Thymus (tissue), 11 donors: ENCODE measurements around the gene COL6A3. TPM values are rescaled to one million over a fixed set of nuclear protein-coding genes. Genes with fewer than 3 reads are reported as not detected.
"Not testable (repeated sequence)": the region's sequence is repeated elsewhere in the genome, so short reads cannot be mapped to it uniquely, and the experiment has no call there.

Source experiments
- DNase-seq, 9 donors: peaks; one replicate each; pipeline ENCODE4 v3.0.0-alpha.2; 2013; ENCODE audit warnings: low spot score in 9 of 9, low read depth in 6 of 9, missing footprints in 1 of 9
- H3K27ac ChIP-seq, 2 donors: one replicate each; pipeline ENCODE4 v1.5.1; 2013; ENCODE audit warnings: control low read depth in 1 of 2, low read depth in 1 of 2, low read length in 1 of 2, mild to moderate bottlenecking in 1 of 2, moderate library complexity in 1 of 2
- H3K27me3 ChIP-seq, 2 donors: one replicate each; pipeline ENCODE4 v1.5.1; 2013; ENCODE audit warnings: low read length in 1 of 2; ENCODE audit not compliant: control insufficient read depth in 2 of 2, insufficient read depth in 1 of 2
- H3K36me3 ChIP-seq, 2 donors: one replicate each; pipeline ENCODE4 v1.5.1; 2013; ENCODE audit warnings: low read length in 1 of 2, mild to moderate bottlenecking in 1 of 2, moderate library complexity in 1 of 2; ENCODE audit not compliant: control insufficient read depth in 2 of 2, insufficient read depth in 2 of 2
- H3K4me1 ChIP-seq, 2 donors: one replicate each; pipeline ENCODE4 v1.5.1; 2013; ENCODE audit warnings: low read length in 2 of 2; ENCODE audit not compliant: control insufficient read depth in 2 of 2, insufficient read depth in 2 of 2
- H3K4me3 ChIP-seq, 2 donors: one replicate each; pipeline ENCODE4 v1.5.1; 2013; ENCODE audit warnings: low read length in 2 of 2, control low read depth in 1 of 2, mild to moderate bottlenecking in 1 of 2
- H3K9me3 ChIP-seq, 2 donors: one replicate each; pipeline ENCODE4 v1.5.1; 2013; ENCODE audit warnings: low read length in 1 of 2, mild to moderate bottlenecking in 1 of 2; ENCODE audit not compliant: control insufficient read depth in 2 of 2, insufficient read depth in 1 of 2
- WGBS: extraction: QIAGEN DNeasy Blood & Tissue Kit; methylation state at CpG from one replicate; pipeline ENCODE4 v1.1.7; 2013; 5-methylcytosine and 5-hydroxymethylcytosine counted together
- polyA plus RNA-seq: library from polyadenylated mRNA; stranded (reverse); fragments of 200-250 nt; gene quantifications from one replicate; pipeline ENCODE4 v1.2.3, GENCODE V29; 2013
- total RNA-seq: library from RNA; stranded (reverse); fragments of 120-200 nt; gene quantifications from one replicate; pipeline ENCODE4 v1.2.4, GENCODE V29; 2013
- donor health status: healthy.

Gene COL6A3
- total and polyA plus RNA-seq, 2 donors, result 28.8 to 36.2 TPM

DNA sequence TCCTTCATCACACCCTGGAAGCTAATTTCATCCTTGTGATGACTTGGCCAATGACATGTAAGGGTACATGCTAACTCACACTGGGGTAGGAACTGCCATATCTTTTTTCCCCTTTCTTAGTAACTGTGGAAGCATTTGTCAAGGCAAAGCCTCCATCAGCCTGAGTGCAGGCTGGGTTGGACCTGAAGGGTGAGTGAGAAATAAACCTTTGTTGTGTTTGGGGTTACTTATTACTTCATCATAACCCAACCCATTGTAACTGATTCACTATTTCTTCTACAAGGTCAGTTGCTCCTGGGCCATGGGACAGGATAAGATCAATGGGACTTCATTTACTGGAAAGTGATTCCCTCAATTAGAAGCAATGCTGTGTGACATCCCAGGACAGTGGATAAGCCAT is 108.4 kb downstream of the COL6A3 start:
- no peak overlapping the region for H3K4me3 ChIP-seq
- peaks cover 0 to 10% of the 10 kb centered on the region in 2 donors for H3K9me3 ChIP-seq
- H3K27ac ChIP-seq, result no peak overlapping the region
- DNase-seq, result no peak
- H3K27me3 ChIP-seq, result no peaks in the 10 kb centered on the region
- no peaks in the 10 kb centered on the region for H3K36me3 ChIP-seq
- peaks cover 0 to 3% of the 10 kb centered on the region in 2 donors for H3K4me1 ChIP-seq

DNA sequence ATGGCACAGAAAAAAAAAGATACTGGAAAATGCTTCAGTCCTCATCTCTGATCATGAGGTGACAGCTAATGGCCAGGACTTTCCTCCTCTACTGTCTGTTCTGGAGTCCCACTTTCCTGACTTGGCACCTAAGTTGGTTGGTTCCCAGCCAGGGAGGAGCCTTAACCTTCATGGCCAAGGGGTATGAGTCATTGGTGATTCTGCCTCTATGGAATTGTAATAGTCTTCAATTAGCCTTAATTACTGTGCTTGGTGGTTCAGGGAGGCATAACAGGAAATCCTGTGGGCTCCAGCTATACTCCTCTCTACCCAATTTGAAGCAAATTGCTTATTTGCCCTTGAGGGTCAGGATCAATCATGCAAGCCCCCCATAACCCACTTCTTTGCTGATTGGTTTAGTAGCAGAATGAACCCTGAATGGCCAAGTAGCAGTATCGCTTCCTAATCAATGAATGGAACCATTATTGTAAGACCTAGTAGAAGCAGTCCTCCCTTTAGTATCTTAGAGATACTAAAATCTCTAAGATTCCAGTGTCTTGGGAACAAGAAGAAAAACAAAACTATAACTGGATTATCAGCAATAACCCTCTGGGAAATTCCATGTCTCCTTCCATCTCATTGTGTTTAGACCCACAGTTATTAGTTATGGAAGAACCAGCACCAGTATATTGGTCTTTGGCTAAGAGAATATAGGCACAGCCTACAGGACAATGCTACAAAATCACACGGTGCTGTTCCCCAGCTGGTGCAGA is 109.0 kb downstream of the COL6A3 start:
- Histone ChIP-seq H3K4me1 (peaks cover 0 to 3% of the 10 kb centered on the region in 2 donors), H3K27ac (no peak overlapping the region), H3K36me3 (no peaks in the 10 kb centered on the region), H3K4me3 (no peak overlapping the region), H3K9me3 (peaks cover 0 to 10% of the 10 kb centered on the region in 2 donors), H3K27me3 (no peaks in the 10 kb centered on the region)
- 95% methylated on average over 2 of the region's 2 CpGs for WGBS
- DNase-seq, result no peak

DNA sequence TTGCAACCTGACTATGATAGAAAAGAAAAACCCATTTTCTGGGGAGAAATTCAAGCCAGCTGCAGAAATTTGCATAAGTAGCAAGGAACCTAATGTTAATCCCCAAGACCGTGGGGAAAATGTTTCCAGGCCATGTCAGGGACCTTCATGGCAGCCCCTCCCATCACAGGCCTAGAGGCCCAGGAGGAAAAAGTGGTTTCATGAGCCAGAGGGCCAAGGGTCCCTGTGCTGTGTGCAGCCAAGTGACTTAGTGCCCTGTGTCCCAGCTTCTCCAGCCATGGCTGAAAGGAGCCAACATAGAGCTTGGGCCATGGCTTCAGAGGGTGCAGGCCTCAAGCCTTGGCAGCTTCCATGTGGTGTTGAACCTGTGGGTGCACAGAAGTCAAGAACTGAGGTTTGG is 110.7 kb downstream of the COL6A3 start:
- not testable (repeated sequence) for H3K36me3 ChIP-seq, H3K27ac ChIP-seq, H3K4me3 ChIP-seq, DNase-seq, H3K4me1 ChIP-seq, H3K27me3 ChIP-seq
- H3K9me3 ChIP-seq, result peaks cover 0 to 10% of the 10 kb centered on the region in 2 donors
- WGBS, result 85% methylated on average over 1 of the region's 1 CpG

DNA sequence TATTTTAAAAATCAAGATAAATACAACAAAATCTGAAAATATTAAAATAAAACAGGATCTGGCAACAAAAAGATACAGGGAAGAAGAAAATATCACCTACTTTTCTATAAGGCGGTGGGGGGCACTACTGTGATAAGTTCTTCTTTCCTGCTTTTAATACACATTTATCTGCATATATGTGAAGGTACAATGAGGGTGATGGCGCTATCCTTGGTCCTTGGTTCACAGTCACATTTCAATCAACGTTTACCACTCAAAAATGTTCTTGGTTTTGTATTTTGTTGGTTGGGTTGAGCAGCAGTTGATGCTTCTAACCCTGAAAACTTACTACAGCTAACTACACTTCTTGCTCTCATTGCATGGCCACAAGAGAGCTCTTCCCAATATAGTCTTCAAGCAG is 112.4 kb downstream of the COL6A3 start:
- Histone ChIP-seq H3K9me3 (peaks cover 0 to 10% of the 10 kb centered on the region in 2 donors), H3K27me3 (no peaks in the 10 kb centered on the region), H3K36me3 (no peaks in the 10 kb centered on the region), H3K4me3 (no peak overlapping the region), H3K27ac (no peak overlapping the region), H3K4me1 (peaks cover 0 to 3% of the 10 kb centered on the region in 2 donors)
- no peak for DNase-seq
- 88% methylated on average over 3 of the region's 3 CpGs for WGBS

DNA sequence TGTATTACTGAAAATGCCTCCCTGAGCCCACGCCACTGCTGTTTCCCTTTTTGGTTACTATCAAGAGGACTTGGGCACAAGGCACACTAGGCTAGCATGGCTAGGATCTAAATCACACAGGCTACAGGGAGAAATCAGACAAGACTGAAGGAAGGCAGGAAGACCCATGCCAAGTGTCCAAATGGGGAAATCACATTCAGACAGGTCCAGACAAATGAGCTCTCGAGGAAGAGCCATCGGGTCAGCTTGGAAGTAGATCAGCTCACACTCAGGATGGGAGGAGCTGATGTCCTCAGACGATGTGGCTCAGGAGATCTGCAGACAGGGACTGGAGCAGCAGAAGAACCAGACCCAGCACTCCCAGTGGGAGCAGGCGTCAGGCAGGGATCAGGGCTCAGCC is 113.2 kb downstream of the COL6A3 start:
- Histone ChIP-seq H3K27me3 (no peaks in the 10 kb centered on the region), H3K36me3 (no peaks in the 10 kb centered on the region), H3K4me3 (no peak overlapping the region), H3K4me1 (peaks cover 0 to 3% of the 10 kb centered on the region in 2 donors), H3K27ac (no peak overlapping the region), H3K9me3 (peaks cover 0 to 10% of the 10 kb centered on the region in 2 donors)
- WGBS, result 89% methylated on average over 5 of the region's 5 CpGs
- DNase-seq, result no peak

DNA sequence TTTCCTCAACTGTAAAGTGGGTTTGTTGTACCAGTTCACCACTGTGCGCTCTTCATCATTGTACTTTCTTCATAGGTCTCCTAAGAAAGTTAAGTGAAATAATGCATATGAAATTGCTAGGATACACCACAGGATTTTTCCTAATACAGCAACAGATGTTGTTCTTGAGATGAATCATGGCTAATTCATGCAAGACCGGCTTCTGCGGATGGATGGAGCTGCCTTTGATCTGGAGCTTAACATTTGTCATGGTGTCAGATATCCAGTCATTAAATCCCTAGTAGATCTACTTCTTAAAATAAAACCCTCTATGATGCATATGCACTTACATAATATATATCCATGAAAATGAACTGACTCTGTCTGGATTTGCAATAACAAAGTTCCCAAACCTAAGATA is 114.1 kb downstream of the COL6A3 start:
- H3K27ac ChIP-seq, result no peak overlapping the region
- peak in 1 of 9 donors; percentile 9 for DNase-seq
- H3K9me3 ChIP-seq, result peaks cover 0 to 10% of the 10 kb centered on the region in 2 donors
- H3K36me3 ChIP-seq, result no peaks in the 10 kb centered on the region
- peaks cover 0 to 3% of the 10 kb centered on the region in 2 donors for H3K4me1 ChIP-seq
- no peak overlapping the region for H3K4me3 ChIP-seq
- WGBS, result 80% methylated on average over 3 of the region's 3 CpGs
- no peaks in the 10 kb centered on the region for H3K27me3 ChIP-seq

DNA sequence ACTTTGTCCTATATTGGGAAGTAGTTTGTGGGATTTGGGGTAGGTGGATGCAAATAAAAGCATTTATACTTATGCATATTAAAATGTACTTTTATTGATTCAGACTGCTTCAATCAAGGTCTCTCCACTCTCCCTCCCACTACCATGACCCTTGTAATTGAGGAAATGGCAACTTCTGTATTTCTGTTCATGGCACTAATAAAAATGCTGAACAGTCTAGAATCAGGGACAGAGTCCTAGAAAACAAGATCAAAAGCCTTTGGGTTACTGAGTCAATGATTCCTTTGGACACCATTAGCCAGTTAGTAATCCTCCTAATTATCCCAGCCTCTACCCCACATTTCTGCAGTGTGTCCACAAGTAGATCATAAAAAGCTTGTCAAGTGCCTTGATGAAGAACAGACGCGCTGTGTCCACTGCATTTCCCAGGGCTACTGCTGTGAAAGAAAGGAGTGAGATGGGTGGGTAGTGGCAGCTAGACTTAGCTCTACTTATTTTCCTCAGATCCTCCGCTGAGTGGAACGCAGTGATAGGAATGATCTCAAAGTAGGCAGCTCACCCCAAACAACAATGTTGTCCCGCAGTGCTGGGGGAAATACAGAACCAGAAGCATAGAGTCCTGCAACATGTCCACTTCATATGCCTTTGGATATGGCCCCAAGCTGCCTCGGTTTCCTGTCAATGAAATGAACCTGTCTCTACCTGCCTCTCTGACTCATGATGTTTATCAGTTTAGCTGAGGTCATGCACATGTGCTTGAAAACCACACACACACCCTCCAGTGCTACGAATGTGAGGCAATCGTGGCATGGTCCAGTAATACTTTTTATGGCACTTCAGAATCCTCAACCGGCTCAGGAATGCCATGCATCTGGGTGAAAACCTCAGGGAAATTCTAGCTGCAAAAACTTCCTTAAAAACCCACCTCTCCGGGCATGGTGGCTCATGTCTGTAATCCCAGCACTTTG is 115.5 kb downstream of the COL6A3 start:
- peaks cover 0 to 3% of the 10 kb centered on the region in 2 donors for H3K4me1 ChIP-seq

DNA sequence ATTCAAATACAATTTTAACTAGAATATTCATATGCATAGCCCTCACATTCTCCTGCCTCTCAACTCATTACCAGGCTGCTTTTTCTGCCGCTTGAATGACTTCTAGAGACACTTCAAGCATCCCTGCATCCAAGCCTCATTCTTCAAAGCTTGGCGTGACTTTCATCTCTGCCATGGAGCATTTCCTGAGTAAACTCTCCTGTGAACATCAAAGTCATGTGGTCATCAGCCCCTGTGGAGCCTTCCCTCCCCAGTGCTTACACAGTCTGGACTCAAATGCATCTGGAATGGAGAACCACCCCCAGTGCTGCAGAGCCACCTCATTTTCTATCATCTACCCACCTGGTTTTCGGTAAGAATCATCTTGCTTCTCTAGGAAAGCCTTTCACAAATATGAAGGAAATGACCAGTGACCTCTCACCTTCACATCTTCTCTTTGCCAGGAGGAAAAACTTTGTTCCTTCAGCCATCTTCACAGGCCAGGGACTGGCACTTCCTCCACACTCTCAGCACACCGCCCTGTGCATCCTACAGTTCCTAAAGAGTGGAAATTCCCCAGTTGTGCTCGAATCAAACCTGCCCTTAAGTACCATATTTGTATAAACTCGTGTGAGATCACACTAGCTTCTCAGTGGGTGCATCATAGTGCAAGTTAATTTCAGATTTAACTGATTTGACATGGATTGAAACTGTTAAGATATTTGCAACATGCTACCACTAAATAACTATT is 116.4 kb downstream of the COL6A3 start:
- no peaks in the 10 kb centered on the region for H3K36me3 ChIP-seq
- H3K27me3 ChIP-seq, result peaks cover 0 to 5% of the 10 kb centered on the region in 2 donors
- H3K4me1 ChIP-seq, result peaks cover 0 to 3% of the 10 kb centered on the region in 2 donors
- no peak overlapping the region for H3K27ac ChIP-seq
- H3K4me3 ChIP-seq, result no peak overlapping the region
- no peaks in the 10 kb centered on the region for H3K9me3 ChIP-seq
- 87% methylated on average over 6 of the region's 6 CpGs for WGBS
- no peak for DNase-seq

More for the DNA sequence above, 115.5 kb downstream of the COL6A3 start:
- Histone ChIP-seq H3K9me3 (peaks cover 0 to 4% of the 10 kb centered on the region in 2 donors), H3K36me3 (no peaks in the 10 kb centered on the region), H3K4me3 (no peak overlapping the region), H3K27ac (no peak overlapping the region), H3K27me3 (no peaks in the 10 kb centered on the region)
- DNase-seq, result no peak
- 91% methylated on average over 10 of the region's 10 CpGs for WGBS
